Astrocyte (in vitro differentiated cells and primary cell): Measurements from ENCODE around the gene GCNT1. TPM values are rescaled to one million over a fixed set of nuclear protein-coding genes. Genes with fewer than 3 reads are reported as not detected.

Source experiments
- DNase-seq: peaks from one replicate; pipeline ENCODE4 v3.0.0-alpha.2; 2010; ENCODE audit warnings: low read depth
- FAIRE-seq: peaks from 2 replicates; lab custom pipeline; 2011; peaks lifted over from hg19 to GRCh38; lab: Jason Lieb, UNC
- H2AFZ ChIP-seq: 2 replicates; pipeline ENCODE4 v1.6.0; 2012; ENCODE audit warnings: low read depth, low read length, inconsistent platforms
- H3K27ac ChIP-seq: 2 replicates; pipeline ENCODE4 v1.5.1; 2011; ENCODE audit warnings: low read depth, low read length, inconsistent platforms
- H3K27me3 ChIP-seq: 2 replicates; pipeline ENCODE4 v1.6.0; 2011; ENCODE audit warnings: low read length, inconsistent platforms; ENCODE audit not compliant: insufficient read depth
- H3K36me3 ChIP-seq: 2 replicates; pipeline ENCODE4 v1.5.1; 2011; ENCODE audit warnings: low read length, inconsistent platforms; ENCODE audit not compliant: insufficient read depth
- H3K4me1 ChIP-seq: 2 replicates; pipeline ENCODE4 v1.5.1; 2011; ENCODE audit warnings: low read length, inconsistent platforms; ENCODE audit not compliant: insufficient read depth
- H3K4me2 ChIP-seq: 2 replicates; pipeline ENCODE4 v1.6.0; 2012; ENCODE audit warnings: low read length, inconsistent platforms
- H3K4me3 ChIP-seq: 2 replicates; pipeline ENCODE4 v1.5.1; 2011; ENCODE audit warnings: low read depth, mild to moderate bottlenecking, low read length, inconsistent platforms; ENCODE audit not compliant: insufficient read depth
- H3K79me2 ChIP-seq: 2 replicates; pipeline ENCODE4 v1.6.0; 2012; ENCODE audit warnings: mild to moderate bottlenecking, low read length, inconsistent platforms; ENCODE audit not compliant: insufficient read depth
- H3K9ac ChIP-seq: 2 replicates; pipeline ENCODE4 v1.6.0; 2012; ENCODE audit warnings: mild to moderate bottlenecking, low read length, inconsistent platforms
- H3K9me3 ChIP-seq: 2 replicates; pipeline ENCODE4 v1.5.1; 2012; ENCODE audit warnings: low read depth, mild to moderate bottlenecking, low read length, inconsistent platforms; ENCODE audit not compliant: insufficient read depth
- H4K20me1 ChIP-seq: 2 replicates; pipeline ENCODE4 v1.6.0; 2012; ENCODE audit warnings: low read length, inconsistent platforms; ENCODE audit not compliant: insufficient read depth
- H3K27ac Mint-ChIP-seq: one replicate; pipeline ENCODE4 v1.8.0; 2021; ENCODE audit warnings: mild to moderate bottlenecking, mixed read lengths; ENCODE audit not compliant: unreplicated experiment
- H3K27me3 Mint-ChIP-seq: one replicate; pipeline ENCODE4 v1.8.0; 2021; ENCODE audit warnings: low read depth, mixed read lengths; ENCODE audit not compliant: unreplicated experiment
- H3K36me3 Mint-ChIP-seq: one replicate; pipeline ENCODE4 v1.8.0; 2021; ENCODE audit warnings: low read depth, mixed read lengths; ENCODE audit not compliant: unreplicated experiment
- H3K4me1 Mint-ChIP-seq: one replicate; pipeline ENCODE4 v1.8.0; 2021; ENCODE audit warnings: low read depth, mixed read lengths; ENCODE audit not compliant: unreplicated experiment
- H3K4me3 Mint-ChIP-seq: one replicate; pipeline ENCODE4 v1.8.0; 2021; ENCODE audit warnings: mild to moderate bottlenecking, moderate library complexity, mixed read lengths; ENCODE audit not compliant: unreplicated experiment
- H3K9me3 Mint-ChIP-seq: one replicate; pipeline ENCODE4 v1.8.0; 2021; ENCODE audit warnings: mild to moderate bottlenecking, mixed read lengths; ENCODE audit not compliant: unreplicated experiment
- EZH2 ChIP-seq: IDR thresholded peaks from 2 replicates; pipeline ENCODE4 v1.6.1; 2012; ENCODE audit warnings: mild to moderate bottlenecking, low read length, inconsistent platforms; ENCODE audit not compliant: insufficient read depth
- total RNA-seq: library from RNA; stranded (reverse); gene quantifications from 2 replicates; pipeline ENCODE4 v1.2.1, GENCODE V29; 2021
- TF ChIP-seq, protein P1 (sequence below): IDR thresholded peaks from 2 replicates; pipeline ENCODE4 v1.5.1; 2011; ENCODE audit warnings: low read depth, mild to moderate bottlenecking, inconsistent platforms, low read length, moderate library complexity; ENCODE audit not compliant: insufficient read depth

Gene GCNT1
- total RNA-seq, 1 donor from 2014 or later = 14.7 TPM

DNA sequence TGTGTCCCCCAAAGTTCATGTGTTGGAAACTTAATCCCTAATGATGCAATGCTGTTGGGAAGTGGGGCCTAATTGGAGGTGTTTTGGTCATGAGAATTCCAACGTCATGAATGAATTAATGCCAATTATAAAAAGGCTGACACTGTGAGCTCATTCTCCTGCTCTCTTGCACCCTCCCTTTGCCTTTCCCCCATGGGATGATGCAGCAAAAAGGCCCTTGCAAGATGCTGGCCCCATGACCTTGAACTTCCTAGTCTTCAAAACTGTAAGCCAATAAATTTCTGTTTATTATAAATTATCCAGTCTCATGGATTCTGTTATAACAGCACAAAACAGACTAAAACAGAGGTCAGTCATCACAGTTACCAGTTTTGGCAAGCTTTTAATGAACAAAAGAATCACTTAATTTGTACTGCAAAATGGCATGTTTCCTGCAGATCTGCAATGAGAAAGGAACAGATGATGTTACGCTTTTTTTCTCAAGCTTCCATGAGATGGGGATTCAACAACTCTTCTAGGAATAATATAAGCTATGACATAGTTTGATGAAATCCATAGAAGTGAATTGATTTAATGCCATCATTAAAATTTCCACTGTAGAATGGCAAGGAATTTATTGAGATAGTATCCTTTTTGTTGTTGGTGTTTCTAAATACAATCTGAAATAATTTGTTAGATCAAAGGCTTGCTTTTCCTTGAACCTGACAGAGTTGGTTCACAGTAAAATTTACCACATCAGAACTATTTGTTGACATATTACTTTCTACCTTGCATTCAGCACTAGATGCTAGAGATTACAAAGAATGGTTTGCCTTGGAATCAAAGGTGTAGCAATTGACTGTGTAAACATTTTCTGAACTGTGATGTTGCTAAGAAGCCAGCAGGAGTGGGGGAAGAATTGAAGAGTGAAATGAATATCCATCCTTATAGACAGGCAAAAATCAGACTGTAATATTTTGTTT, 35.5 kb upstream of the GCNT1 start:
- no peak overlapping the region for H3K9ac ChIP-seq
- DNase-seq (no peak), FAIRE-seq (no peak)
- H3K36me3 Mint-ChIP-seq = no peaks in the 10 kb centered on the region
- H3K79me2 ChIP-seq = no peaks in the 10 kb centered on the region
- H3K4me1 ChIP-seq = no peaks in the 10 kb centered on the region
- H4K20me1 ChIP-seq = no peaks in the 10 kb centered on the region
- H3K9me3 ChIP-seq = no peaks in the 10 kb centered on the region
- no peaks in the 10 kb centered on the region for H3K27me3 Mint-ChIP-seq
- no peak overlapping the region for H3K4me3 ChIP-seq
- H3K4me2 ChIP-seq = no peak overlapping the region
- no peak overlapping the region for H3K27ac ChIP-seq
- H3K4me3 Mint-ChIP-seq = no peak overlapping the region
- H2AFZ ChIP-seq = no peak overlapping the region
- no peaks in the 10 kb centered on the region for H3K27me3 ChIP-seq
- H3K9me3 Mint-ChIP-seq = no peaks in the 10 kb centered on the region
- no peaks in the 10 kb centered on the region for H3K36me3 ChIP-seq
- no peak for TF ChIP-seq EZH2
- TF ChIP-seq, protein P1, sequence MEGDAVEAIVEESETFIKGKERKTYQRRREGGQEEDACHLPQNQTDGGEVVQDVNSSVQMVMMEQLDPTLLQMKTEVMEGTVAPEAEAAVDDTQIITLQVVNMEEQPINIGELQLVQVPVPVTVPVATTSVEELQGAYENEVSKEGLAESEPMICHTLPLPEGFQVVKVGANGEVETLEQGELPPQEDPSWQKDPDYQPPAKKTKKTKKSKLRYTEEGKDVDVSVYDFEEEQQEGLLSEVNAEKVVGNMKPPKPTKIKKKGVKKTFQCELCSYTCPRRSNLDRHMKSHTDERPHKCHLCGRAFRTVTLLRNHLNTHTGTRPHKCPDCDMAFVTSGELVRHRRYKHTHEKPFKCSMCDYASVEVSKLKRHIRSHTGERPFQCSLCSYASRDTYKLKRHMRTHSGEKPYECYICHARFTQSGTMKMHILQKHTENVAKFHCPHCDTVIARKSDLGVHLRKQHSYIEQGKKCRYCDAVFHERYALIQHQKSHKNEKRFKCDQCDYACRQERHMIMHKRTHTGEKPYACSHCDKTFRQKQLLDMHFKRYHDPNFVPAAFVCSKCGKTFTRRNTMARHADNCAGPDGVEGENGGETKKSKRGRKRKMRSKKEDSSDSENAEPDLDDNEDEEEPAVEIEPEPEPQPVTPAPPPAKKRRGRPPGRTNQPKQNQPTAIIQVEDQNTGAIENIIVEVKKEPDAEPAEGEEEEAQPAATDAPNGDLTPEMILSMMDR = no peak
- H3K4me1 Mint-ChIP-seq = no peaks in the 10 kb centered on the region
- H3K27ac Mint-ChIP-seq = no peak overlapping the region

DNA sequence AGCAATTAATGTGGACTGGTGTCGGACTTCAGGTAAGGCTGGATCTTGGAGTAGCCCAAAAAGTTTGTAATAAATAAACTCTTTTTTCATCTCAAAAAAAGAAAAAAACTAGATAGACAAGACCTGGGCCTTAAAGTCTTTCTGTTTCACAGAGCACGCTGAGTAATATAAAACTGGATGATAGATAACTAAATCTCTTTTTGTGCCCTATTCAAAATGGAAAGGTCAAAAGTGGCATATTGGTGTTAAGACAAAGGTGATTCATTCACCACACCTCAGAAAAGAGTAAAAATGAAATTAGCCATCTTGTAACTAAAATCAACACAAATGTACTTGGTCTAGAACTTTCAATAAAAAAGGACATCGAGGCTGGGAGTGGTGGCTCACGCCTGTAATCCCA, 34.5 kb upstream of the GCNT1 start:
- H3K4me2 ChIP-seq = no peak overlapping the region
- no peaks in the 10 kb centered on the region for H3K36me3 ChIP-seq
- H3K27me3 ChIP-seq = no peaks in the 10 kb centered on the region
- no peaks in the 10 kb centered on the region for H3K9me3 ChIP-seq
- H3K4me3 Mint-ChIP-seq = no peak overlapping the region
- no peak overlapping the region for H3K27ac Mint-ChIP-seq
- H3K9me3 Mint-ChIP-seq = no peaks in the 10 kb centered on the region
- H3K4me3 ChIP-seq = no peak overlapping the region
- no peak for DNase-seq
- TF ChIP-seq, protein P1 = no peak
- TF ChIP-seq EZH2 = no peak
- no peaks in the 10 kb centered on the region for H3K4me1 ChIP-seq
- no peak overlapping the region for H3K27ac ChIP-seq
- H4K20me1 ChIP-seq = no peaks in the 10 kb centered on the region
- no peaks in the 10 kb centered on the region for H3K79me2 ChIP-seq
- H2AFZ ChIP-seq = no peak overlapping the region
- FAIRE-seq = no peak
- no peaks in the 10 kb centered on the region for H3K4me1 Mint-ChIP-seq
- H3K9ac ChIP-seq = no peak overlapping the region
- H3K27me3 Mint-ChIP-seq = no peaks in the 10 kb centered on the region
- no peaks in the 10 kb centered on the region for H3K36me3 Mint-ChIP-seq
